IMR-90 (cell line): Measurements from ENCODE around the gene AFDN.

ENCODE experiments used
- BHLHE40 ChIP-seq: fragments of 150-350 bp; IDR thresholded peaks from 2 replicates; pipeline ENCODE4 v1.6.1; 2016; ENCODE audit warnings: mild to moderate bottlenecking, low read depth, low read length
- CEBPB ChIP-seq: IDR thresholded peaks from 2 replicates; pipeline ENCODE4 v1.6.1; 2012; ENCODE audit warnings: low read depth, low read length, improper control_type of control experiment
- CHD1 ChIP-seq: IDR thresholded peaks from 2 replicates; pipeline ENCODE4 v1.6.1; 2012; ENCODE audit warnings: low read depth, low read length, improper control_type of control experiment
- FOS ChIP-seq: fragments of 150-350 bp; IDR thresholded peaks from 2 replicates; pipeline ENCODE4 v1.6.1; 2016; ENCODE audit warnings: low read depth, low read length
- MAFK ChIP-seq: IDR thresholded peaks from 2 replicates; pipeline ENCODE4 v1.6.1; 2012; ENCODE audit warnings: low read depth, low read length, improper control_type of control experiment
- MXI1 ChIP-seq: IDR thresholded peaks from 2 replicates; pipeline ENCODE4 v1.6.1; 2012; ENCODE audit warnings: low read depth, mild to moderate bottlenecking, low read length, moderate library complexity, borderline replicate concordance
- NFE2L2 ChIP-seq: fragments of 150-350 bp; IDR thresholded peaks from 2 replicates; pipeline ENCODE4 v1.6.1; 2016; ENCODE audit warnings: low read depth, mild to moderate bottlenecking, low read length
- POLR2A ChIP-seq: IDR thresholded peaks from 2 replicates; pipeline ENCODE4 v1.6.1; 2012; ENCODE audit warnings: mild to moderate bottlenecking, low read depth, low read length
- RAD21 ChIP-seq: IDR thresholded peaks from 2 replicates; pipeline ENCODE4 v1.6.1; 2012; ENCODE audit warnings: low read length, improper control_type of control experiment
- RFX5 ChIP-seq: IDR thresholded peaks from 2 replicates; pipeline ENCODE4 v1.8.0; 2012; ENCODE audit warnings: low read depth, mild to moderate bottlenecking, low read length, moderate library complexity
- SMC3 ChIP-seq: fragments of 150-350 bp; IDR thresholded peaks from 2 replicates; pipeline ENCODE4 v1.6.1; 2016; ENCODE audit warnings: low read depth, mild to moderate bottlenecking, antibody characterized with exemption, low read length, moderate library complexity
- TF ChIP-seq, protein P1 (sequence below): conservative IDR thresholded peaks from 2 replicates; pipeline ENCODE4 v1.5.1; 2012; ENCODE audit warnings: mild to moderate bottlenecking, low read depth, low read length, improper control_type of control experiment
- TF ChIP-seq, protein P2 (sequence below): fragments of 150-350 bp; IDR thresholded peaks from 2 replicates; pipeline ENCODE4 v1.6.1; 2017; ENCODE audit warnings: mild to moderate bottlenecking, antibody characterized with exemption, low read length, low read depth
- TF ChIP-seq, protein P3 (sequence below): fragments of 150-350 bp; IDR thresholded peaks from 2 replicates; pipeline ENCODE4 v1.6.1; 2016; ENCODE audit warnings: low read depth, mild to moderate bottlenecking, low read length, moderate library complexity, borderline replicate concordance

DNA sequence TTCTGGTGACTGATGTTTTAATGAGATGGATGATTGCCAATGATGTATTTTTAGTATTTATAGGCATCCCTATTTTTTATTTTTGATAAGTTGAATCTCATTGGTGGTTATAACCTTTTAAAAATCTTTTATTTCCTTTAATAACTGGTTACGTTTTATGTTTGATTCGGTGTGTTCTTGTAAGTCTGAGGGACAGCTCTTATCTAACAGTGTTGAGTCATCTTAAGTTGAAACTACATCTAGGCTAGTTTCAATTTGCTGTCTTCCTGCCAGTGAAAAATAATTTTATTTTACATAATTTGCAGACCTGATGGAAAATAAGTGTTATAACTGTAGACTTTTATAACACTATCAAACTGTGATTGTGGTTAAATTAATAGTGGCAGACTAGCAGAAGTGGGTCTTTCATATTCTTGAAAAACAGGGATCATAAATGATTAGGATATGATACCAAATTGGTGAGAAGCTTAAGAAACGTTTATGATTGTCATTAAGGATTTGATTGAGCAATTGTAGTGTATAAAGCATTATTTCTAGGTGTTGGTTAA, 4.6 kb downstream of the AFDN start:
- TF ChIP-seq, protein P1, sequence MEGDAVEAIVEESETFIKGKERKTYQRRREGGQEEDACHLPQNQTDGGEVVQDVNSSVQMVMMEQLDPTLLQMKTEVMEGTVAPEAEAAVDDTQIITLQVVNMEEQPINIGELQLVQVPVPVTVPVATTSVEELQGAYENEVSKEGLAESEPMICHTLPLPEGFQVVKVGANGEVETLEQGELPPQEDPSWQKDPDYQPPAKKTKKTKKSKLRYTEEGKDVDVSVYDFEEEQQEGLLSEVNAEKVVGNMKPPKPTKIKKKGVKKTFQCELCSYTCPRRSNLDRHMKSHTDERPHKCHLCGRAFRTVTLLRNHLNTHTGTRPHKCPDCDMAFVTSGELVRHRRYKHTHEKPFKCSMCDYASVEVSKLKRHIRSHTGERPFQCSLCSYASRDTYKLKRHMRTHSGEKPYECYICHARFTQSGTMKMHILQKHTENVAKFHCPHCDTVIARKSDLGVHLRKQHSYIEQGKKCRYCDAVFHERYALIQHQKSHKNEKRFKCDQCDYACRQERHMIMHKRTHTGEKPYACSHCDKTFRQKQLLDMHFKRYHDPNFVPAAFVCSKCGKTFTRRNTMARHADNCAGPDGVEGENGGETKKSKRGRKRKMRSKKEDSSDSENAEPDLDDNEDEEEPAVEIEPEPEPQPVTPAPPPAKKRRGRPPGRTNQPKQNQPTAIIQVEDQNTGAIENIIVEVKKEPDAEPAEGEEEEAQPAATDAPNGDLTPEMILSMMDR: no peak
- TF ChIP-seq, protein P2, sequence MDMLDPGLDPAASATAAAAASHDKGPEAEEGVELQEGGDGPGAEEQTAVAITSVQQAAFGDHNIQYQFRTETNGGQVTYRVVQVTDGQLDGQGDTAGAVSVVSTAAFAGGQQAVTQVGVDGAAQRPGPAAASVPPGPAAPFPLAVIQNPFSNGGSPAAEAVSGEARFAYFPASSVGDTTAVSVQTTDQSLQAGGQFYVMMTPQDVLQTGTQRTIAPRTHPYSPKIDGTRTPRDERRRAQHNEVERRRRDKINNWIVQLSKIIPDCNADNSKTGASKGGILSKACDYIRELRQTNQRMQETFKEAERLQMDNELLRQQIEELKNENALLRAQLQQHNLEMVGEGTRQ: no peak
- TF ChIP-seq POLR2A (no peak), RAD21 (no peak), RFX5 (no peak), FOS (no peak), NFE2L2 (no peak), SMC3 (no peak), CEBPB (no peak), BHLHE40 (no peak), MAFK (no peak), CHD1 (no peak), MXI1 (no peak)
- TF ChIP-seq, protein P3, sequence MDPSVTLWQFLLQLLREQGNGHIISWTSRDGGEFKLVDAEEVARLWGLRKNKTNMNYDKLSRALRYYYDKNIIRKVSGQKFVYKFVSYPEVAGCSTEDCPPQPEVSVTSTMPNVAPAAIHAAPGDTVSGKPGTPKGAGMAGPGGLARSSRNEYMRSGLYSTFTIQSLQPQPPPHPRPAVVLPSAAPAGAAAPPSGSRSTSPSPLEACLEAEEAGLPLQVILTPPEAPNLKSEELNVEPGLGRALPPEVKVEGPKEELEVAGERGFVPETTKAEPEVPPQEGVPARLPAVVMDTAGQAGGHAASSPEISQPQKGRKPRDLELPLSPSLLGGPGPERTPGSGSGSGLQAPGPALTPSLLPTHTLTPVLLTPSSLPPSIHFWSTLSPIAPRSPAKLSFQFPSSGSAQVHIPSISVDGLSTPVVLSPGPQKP: no peak
